Measurements from ENCODE around the gene ICA1.
A peak's percentile ranks its signal among the peaks of the same experiment; 100 is the strongest.
"Not testable (repeated sequence)": the region's sequence is repeated elsewhere in the genome, so short reads cannot be mapped to it uniquely, and the experiment has no call there.

ICA1 gene

DNA sequence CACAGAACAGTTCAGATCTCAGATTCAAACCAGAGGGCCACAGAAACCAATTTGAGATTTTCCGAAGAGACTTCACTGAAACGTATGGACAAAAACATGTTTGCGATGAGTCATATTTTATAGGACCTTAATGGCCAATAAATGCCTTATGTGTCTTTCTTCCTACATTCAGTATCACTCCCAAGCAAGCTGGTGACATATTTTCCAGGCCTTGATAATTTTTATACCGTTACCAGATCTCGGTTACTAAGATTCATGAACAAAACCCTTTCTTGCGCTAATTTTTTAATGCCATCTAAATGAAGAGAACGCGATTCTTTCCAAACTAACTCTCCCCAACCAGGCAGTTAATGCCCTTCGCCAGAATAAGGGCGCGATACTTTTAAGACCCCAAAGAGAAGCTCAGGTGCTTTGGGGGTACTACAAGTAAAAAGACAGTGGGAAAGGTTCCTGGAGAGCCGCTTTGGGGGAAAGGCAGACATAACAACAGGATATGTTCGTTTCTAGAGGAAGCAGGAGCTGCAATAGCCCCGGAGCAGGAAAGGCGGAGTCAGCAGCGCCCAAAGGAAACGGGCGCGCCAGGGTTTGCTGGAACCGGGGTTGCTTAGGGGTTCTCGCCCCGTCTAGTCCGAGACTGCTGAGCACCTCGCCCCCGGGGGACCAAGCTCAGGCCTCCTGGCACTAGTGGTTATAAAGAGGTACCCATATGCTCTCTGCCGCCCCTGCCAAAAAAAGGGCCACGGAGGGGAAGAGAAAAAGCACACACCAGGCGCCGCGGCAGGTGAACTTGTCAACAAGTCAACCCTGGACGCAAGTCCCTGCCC, 884 bp downstream of the ICA1 start:
- peak; percentile 40 for DNase-seq

GRCh38 chr7:8259586-8260222, 2.3 kb downstream of the ICA1 start:
- DNase-seq, result no peak

DNA sequence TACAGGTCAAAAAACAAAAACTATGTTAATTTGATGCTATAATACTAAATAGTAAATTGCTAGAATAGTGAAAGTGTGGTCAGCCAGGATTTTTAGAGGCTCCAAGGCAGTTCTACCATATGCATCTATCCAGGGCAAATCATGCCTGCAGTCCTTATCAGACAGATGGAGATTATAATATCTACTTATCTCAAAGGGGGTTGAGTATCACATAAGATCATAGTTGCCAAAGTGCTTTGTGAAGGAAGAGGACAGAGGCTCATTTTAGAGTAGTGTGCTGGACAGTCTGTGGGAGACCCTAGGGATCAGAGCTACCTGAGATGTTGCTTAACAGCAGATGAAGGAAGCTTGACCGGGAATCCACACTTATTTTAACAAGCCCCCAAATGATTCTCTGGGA, 3.2 kb downstream of the ICA1 start:
- no peak for DNase-seq

- peak; percentile 22 for DNase-seq
Measured at GRCh38 chr7:8258166-8258565, 3.8 kb downstream of the ICA1 start.

DNA sequence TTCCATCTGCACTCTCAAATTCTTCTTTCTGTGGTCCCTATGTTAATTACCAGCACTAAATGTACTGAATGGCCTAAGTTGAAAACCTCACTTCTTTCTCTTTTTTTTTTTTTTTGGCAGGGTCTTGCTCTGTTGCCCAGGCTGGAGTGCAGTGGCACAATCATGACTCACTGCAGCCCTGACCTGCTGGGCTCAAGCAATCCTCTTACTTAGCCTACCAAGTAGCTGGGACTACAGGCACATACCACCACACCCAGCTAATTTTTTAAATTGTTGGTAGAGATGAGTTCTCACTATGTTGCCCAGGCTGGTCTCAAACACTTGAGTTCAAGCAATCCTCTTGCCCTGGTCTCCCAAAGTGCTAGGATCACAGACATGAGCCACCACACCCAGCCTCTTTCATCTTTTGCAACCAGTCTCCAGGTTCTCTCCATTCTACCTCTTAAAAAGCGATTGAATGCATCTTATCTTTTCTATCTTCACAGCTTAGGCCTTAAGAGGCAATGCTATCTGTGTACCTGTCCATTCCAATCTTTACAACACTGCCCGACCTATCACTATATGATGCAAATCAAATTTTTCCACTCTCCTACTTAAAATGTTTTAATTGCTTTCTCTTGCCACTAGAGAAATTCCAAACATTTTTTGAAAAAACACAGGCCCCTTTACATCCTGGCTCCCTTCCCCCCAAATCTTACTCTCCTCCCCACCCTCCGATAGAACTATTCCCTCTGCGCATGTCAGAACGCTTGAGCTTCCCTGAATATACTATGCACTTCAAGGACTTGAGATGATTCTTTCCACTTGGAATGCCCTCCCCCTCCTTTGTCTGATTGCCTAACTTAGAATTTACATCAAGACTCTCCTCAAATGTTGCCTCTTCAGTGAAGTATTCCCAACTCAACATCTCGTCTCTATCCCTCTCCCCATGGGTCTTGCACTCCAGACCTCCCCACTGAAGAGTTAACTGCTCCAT, 6.0 kb downstream of the ICA1 start:
- DNase-seq, result no peak

GRCh38 chr7:8254667-8255066, 7.3 kb downstream of the ICA1 start:
- DNase-seq, result no peak

DNA sequence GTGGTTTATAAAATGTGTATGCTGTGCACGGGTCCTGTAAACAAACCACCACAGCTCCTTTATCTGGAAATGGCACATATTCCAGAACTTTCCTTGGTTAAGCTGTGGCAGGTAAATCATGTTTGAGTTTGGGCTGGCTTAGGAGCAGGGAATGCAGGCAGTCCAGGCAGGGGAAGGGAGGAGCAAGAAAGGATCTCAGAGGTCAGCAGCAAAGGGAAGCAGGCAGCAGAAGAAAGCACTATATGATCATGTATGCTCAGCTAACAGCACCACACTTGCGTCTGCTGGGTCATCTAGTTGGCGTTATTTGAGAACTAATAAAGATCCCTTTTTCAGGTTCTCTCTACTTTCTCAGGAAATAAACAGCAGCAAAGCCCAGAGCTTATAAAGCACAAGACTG, 7.8 kb downstream of the ICA1 start:
- no peak for DNase-seq

- no peak for DNase-seq
Measured at GRCh38 chr7:8251195-8251594, 10.8 kb downstream of the ICA1 start.

DNA sequence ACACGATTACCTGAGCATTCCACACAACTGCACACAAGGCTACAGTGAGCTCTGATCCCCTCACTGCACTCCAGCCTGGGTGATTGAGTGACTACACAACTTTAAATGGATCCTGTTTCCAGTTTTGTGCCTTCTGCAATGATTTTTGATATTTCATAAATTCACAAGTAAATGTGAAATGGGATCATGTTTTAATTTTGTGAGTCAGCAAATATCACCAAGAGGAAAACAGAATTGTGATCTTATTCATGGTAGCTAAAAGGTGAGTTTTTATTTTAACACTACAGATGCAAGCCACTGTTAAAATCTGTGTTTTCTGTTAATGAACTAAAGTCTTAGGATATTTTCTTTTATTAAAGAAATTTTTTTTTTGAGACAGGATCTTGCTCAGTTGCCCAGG, 11.4 kb downstream of the ICA1 start:
- DNase-seq, result no peak

GRCh38 chr7:8249121-8249520, 12.8 kb downstream of the ICA1 start:
- DNase-seq, result peak; percentile 18

GRCh38 chr7:8246020-8246419, 15.9 kb downstream of the ICA1 start:
- peak; percentile 19 for DNase-seq

- DNase-seq, result not testable (repeated sequence)
Measured at GRCh38 chr7:8245032-8245431, 16.9 kb downstream of the ICA1 start.

- DNase-seq, result not testable (repeated sequence)
Measured at GRCh38 chr7:8243059-8243458, 18.9 kb downstream of the ICA1 start.

DNA sequence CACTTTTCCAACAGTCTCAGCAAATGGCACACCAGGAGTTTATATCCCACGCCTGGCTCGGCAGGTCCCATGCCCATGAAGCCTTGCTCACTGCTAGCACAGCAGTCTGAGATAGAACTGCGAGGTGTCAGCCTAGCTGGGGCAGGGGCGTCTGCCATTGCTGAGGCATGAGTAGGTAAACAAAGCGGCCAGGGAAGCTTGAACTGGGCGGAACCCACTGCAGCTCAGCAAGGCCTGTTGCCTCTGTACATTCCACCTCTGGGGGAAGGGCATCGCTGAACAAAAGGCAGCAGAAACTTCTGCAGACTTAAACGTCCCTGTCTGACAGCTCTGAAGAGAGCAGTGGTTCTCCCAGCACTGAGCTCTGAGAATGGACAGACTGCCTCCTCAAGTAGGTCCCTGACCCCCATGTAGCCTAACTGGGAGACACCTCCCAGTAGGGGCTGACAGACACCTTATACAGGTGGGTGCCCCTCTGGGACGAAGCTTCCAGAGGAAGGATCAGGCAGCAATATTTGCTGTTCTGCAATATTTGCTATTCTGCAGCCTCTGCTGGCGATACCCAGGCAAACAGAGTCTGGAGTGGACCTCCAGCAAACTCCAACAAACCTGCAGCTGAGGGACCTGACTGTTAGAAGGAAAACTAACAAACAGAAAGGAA, 22.1 kb downstream of the ICA1 start:
- not testable (repeated sequence) for DNase-seq

- no peak for DNase-seq
Measured at GRCh38 chr7:8236780-8237407, 25.1 kb downstream of the ICA1 start.

- no peak for DNase-seq
Measured at GRCh38 chr7:8232999-8233847, 28.7 kb downstream of the ICA1 start.

DNA sequence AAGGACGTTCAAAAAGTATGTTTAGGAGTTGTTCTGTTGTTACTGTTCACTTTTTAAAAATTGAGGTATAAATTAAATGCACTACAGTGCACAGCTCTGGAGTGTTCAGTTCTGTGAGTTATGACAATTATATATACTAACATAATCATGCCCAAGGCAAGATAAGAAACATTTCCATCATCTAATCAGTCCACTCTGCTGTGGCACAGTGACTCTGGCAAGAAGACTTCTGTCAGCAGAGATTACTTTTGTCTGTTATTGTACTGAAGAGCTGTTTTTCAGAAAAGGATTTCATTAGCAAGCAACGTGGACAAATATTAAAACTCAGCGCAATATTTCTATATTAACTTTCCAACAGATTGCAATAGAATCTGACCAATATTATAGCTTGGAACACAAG, 32.0 kb downstream of the ICA1 start:
- no peak for DNase-seq

DNA sequence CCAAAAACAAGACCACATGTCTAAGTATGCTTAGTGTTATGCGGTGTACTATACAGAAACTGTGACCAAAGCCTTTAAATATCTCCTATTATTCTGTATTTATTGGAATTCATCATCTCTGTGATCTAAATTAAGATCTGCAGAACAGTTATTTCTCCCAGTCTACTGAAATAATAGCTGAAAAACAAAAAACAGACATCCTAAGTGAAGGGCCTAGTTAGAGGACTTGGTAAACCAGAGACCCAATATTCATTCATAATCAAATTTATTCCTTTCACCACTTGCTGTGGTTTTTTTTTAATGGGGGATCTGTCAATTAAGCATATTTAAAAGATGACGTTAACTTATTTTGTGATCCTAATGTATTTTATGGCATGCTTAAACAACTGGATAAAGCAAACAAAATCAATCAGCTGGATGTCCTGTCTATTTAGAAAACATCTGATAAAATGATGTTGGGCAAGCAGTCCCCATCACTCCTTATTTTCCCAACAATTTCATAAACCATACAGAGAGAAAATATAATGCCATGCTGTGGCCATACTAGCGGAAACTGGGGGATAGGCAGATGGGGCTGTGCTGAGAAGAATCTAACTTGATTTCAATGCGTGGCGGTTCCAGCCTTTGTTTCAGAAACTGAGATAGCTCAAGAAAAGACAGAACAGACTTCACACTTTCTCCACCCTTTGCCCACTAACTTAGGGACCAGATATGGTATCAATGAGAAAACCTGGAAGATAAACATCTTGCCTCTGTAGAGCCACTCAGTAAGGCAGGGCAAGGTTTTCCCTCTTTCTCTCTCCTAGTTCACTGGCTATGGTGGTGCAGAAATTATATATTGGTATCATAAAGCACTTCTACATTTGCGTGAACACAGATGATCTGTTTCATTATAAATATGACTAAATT, 32.9 kb downstream of the ICA1 start:
- no peak for DNase-seq

DNA sequence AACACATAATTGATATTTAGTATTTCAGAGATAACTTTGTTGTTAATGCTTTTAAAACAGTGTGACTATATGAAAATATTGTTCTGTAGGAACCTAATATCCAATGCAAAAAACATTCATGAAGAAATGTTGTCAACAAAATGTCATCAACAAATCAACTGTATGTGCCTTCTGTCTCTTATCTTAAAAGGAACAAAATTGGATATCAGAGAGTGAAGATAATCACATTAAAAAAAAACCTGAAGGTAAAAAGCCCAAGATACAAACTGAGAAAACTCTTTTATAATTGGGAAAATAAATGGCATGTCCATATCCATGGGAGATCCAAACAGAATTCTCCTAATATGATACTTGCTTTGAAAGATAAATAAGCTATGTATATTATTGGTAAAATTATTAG, 33.9 kb downstream of the ICA1 start:
- no peak for DNase-seq

GRCh38 chr7:8227261-8227660, 34.7 kb downstream of the ICA1 start:
- DNase-seq, result no peak
